ENCODE data around the gene NDRG4. TPM values are rescaled to one million over a fixed set of nuclear protein-coding genes. Genes with fewer than 3 reads are reported as not detected.

The NDRG4 gene, protein sequence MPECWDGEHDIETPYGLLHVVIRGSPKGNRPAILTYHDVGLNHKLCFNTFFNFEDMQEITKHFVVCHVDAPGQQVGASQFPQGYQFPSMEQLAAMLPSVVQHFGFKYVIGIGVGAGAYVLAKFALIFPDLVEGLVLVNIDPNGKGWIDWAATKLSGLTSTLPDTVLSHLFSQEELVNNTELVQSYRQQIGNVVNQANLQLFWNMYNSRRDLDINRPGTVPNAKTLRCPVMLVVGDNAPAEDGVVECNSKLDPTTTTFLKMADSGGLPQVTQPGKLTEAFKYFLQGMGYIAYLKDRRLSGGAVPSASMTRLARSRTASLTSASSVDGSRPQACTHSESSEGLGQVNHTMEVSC
- total RNA-seq: 10 to 100 TPM; 81.9 to 95.9 TPM
- 76.8 TPM for polyA plus RNA-seq (2013, experiment 1 of 2)
- polyA plus RNA-seq (2013, experiment 2 of 2): 71.1 TPM
- long read RNA-seq, experiment 1, transcript NDRG4-219 (1 exons, 2,700 nt): major isoform, 16 of 32 reads
- long read RNA-seq, experiment 1, partial matches to known transcripts: 6 of 32 reads
- long read RNA-seq, experiment 1, other reads (novel, unspliced or antisense): 6 of 32 reads
- long read RNA-seq, experiment 2, transcript NDRG4-201 (16 exons, 3,324 nt): major isoform, 119 of 263 reads
- long read RNA-seq, experiment 2, transcript NDRG4-204 (16 exons, 3,626 nt): minor isoform, 32 of 263 reads
- long read RNA-seq, experiment 2, transcript NDRG4-219 (1 exons, 2,700 nt): minor isoform, 16 of 263 reads
- long read RNA-seq, experiment 2, partial matches to known transcripts: 21 of 263 reads
- long read RNA-seq, experiment 2, other reads (novel, unspliced or antisense): 72 of 263 reads
- long read RNA-seq, experiment 3, transcript NDRG4-204 (16 exons, 3,626 nt): minor isoform, 59 of 296 reads
- long read RNA-seq, experiment 3, transcript NDRG4-219 (1 exons, 2,700 nt): minor isoform, 12 of 296 reads
- long read RNA-seq, experiment 3, transcript NDRG4-236 (14 exons, 3,265 nt): minor isoform, 5 of 296 reads
- long read RNA-seq, experiment 3, transcript NDRG4-201 (16 exons, 3,324 nt): major isoform, 132 of 296 reads
- long read RNA-seq, experiment 3, partial matches to known transcripts: 9 of 296 reads
- long read RNA-seq, experiment 3, other reads (novel, unspliced or antisense): 71 of 296 reads
- long read RNA-seq, experiment 4, transcript NDRG4-219 (1 exons, 2,700 nt): major isoform, 8 of 16 reads
- long read RNA-seq, experiment 4, partial matches to known transcripts: 4 of 16 reads
- long read RNA-seq, experiment 4, other reads (novel, unspliced or antisense): 3 of 16 reads

DNA sequence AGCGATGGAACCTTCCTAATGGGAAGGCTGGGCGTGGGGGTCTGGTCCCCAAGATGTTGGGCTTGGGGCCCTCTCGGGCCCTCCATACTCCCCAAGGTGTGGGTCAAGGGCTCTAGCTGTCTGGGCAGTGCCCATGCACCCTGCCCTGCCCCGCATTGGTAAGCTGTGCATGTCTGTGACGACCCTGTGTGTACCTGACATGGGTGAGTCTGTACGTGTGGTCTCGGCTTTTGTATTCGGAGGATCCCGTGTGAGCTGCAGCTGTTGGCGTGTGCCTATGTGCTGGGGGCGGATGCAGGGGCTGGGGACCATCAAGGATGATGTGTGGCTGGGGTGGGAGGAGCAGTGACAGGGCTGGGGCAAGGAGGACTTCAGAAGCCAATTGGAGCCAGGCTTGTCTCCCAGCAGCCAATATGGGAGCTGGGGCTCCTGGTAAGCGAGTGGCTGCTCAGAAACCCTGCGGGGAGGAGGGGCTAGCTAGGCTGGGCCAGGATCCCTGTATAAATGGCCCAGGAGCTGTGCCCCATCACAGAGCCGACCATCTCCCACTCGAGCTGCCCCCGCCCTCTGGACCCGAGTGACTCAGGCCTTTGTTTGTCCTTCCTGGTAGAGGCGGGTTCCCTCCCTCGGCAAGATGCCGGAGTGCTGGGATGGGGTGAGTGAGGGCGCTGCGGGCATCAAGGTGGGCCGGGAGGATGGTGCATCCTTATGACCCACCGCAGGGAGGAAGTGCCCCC is at the start of gene NDRG4:
Gene NDRG4 (plus strand): TSS at position 529 of the 737 bp plus-strand sequence. CDS start 106 bp downstream, at position 635.
- WGBS, 2 experiments (ENCODE audit: insufficient coverage in 1 of 2, insufficient read length in 1 of 2): 33% methylated on average over 17 to 24 of the region's 24 CpGs
- H3K36me3 ChIP-seq (ENCODE audit: control insufficient read depth, insufficient read depth, low read length): peaks cover 20% of the 10 kb centered on the region
- peak; percentile 96 for DNase-seq
- Mint-ChIP-seq H3K4me3 (peak within 1 kb of the TSS; percentile 67), H3K9me3 (no peaks in the 10 kb centered on the region), H3K36me3 (ENCODE audit: low read depth) (peaks cover 14% of the 10 kb centered on the region), H3K27me3 (ENCODE audit: insufficient read depth) (no peaks in the 10 kb centered on the region), H3K27ac (peak within 1 kb of the TSS; percentile 95), H3K4me1 (peaks cover 8% of the 10 kb centered on the region)
- peak within 1 kb of the TSS; percentile 74 for H3K4me3 ChIP-seq (ENCODE audit: low read length)
- H3K9ac ChIP-seq (ENCODE audit: extremely low read depth, low read length, poor library complexity, severe bottlenecking): no peak within 1 kb of the TSS
- H3K9me3 ChIP-seq (ENCODE audit: control insufficient read depth, low read length): no peaks in the 10 kb centered on the region
- TF ChIP-seq, protein P1, sequence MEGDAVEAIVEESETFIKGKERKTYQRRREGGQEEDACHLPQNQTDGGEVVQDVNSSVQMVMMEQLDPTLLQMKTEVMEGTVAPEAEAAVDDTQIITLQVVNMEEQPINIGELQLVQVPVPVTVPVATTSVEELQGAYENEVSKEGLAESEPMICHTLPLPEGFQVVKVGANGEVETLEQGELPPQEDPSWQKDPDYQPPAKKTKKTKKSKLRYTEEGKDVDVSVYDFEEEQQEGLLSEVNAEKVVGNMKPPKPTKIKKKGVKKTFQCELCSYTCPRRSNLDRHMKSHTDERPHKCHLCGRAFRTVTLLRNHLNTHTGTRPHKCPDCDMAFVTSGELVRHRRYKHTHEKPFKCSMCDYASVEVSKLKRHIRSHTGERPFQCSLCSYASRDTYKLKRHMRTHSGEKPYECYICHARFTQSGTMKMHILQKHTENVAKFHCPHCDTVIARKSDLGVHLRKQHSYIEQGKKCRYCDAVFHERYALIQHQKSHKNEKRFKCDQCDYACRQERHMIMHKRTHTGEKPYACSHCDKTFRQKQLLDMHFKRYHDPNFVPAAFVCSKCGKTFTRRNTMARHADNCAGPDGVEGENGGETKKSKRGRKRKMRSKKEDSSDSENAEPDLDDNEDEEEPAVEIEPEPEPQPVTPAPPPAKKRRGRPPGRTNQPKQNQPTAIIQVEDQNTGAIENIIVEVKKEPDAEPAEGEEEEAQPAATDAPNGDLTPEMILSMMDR (conservative IDR thresholded peaks at IDR 0.05): no peak
- H3K4me1 ChIP-seq (ENCODE audit: control insufficient read depth, insufficient read depth, low read length): peaks cover 12% of the 10 kb centered on the region
- H3K27me3 ChIP-seq (ENCODE audit: control insufficient read depth, insufficient read depth, low read length, poor library complexity, severe bottlenecking): no peaks in the 10 kb centered on the region
- H3K27ac ChIP-seq (ENCODE audit: low read depth, low read length): peak within 1 kb of the TSS; percentile 82

DNA sequence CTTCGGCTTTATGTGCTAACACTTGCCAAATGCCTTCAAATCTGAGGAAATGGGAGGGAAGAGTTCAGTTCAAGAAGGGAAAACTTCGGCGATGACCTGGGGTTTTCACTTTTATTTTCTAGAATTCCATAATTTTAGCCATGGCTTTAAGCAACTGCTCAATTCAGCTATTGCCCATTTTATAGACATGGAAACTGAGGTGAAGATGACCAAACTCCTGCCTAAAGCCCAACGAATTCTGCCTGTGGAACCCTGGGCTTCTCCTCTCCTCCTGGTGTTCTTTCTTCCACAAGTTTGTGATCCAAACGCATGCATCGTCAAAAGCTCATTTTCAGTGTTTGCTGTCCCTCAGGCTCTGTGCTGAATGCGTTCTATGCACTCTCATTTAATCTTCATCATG is 49.4 kb upstream of the NDRG4 start:
- H3K27me3 ChIP-seq (ENCODE audit: control insufficient read depth, insufficient read depth, low read length, poor library complexity, severe bottlenecking): no peaks in the 10 kb centered on the region
- no peak overlapping the region for H3K9ac ChIP-seq (ENCODE audit: extremely low read depth, low read length, poor library complexity, severe bottlenecking)
- Mint-ChIP-seq H3K27ac (no peak overlapping the region), H3K4me3 (no peak overlapping the region), H3K4me1 (peaks cover 11% of the 10 kb centered on the region), H3K27me3 (ENCODE audit: insufficient read depth) (peaks cover 27% of the 10 kb centered on the region), H3K36me3 (ENCODE audit: low read depth) (no peaks in the 10 kb centered on the region), H3K9me3 (no peaks in the 10 kb centered on the region)
- TF ChIP-seq, protein P1 (conservative IDR thresholded peaks at IDR 0.05): no peak
- no peak overlapping the region for H3K4me3 ChIP-seq (ENCODE audit: low read length)
- peaks cover 5% of the 10 kb centered on the region for H3K4me1 ChIP-seq (ENCODE audit: control insufficient read depth, insufficient read depth, low read length)
- no peaks in the 10 kb centered on the region for H3K9me3 ChIP-seq (ENCODE audit: control insufficient read depth, low read length)
- DNase-seq: no peak
- 87 to 88% methylated on average over 4 to 7 of the region's 7 CpGs for WGBS, 2 experiments (ENCODE audit: insufficient coverage in 1 of 2, insufficient read length in 1 of 2)
- H3K27ac ChIP-seq (ENCODE audit: low read depth, low read length): no peak overlapping the region
- no peaks in the 10 kb centered on the region for H3K36me3 ChIP-seq (ENCODE audit: control insufficient read depth, insufficient read depth, low read length)
